ENCODE data around the gene SMTN. TPM values are rescaled to one million over a fixed set of nuclear protein-coding genes. Genes with fewer than 3 reads are reported as not detected.

SMTN gene
- total RNA-seq, 2 experiments from 2014 or later = 55.1 to 57.4 TPM

Other genes with a start within 250 kb of the SMTN start
- gene MORC2, start 112.5 kb upstream of the SMTN start, total RNA-seq = 10 to 100 TPM; 20.3 to 20.9 TPM
- gene TUG1, start 112.1 kb upstream of the SMTN start, total RNA-seq = 10 to 100 TPM; 35.6 to 38.3 TPM
- 10 to 100 TPM; 14.1 to 14.3 TPM for gene SELENOM, start 26.2 kb downstream of the SMTN start, total RNA-seq
- gene INPP5J, start 41.6 kb downstream of the SMTN start, total RNA-seq = under 1 TPM in 1 of 2 experiments, not detected in 1; 0.14 TPM
- gene PLA2G3, start 59.2 kb downstream of the SMTN start, total RNA-seq = not detected
- gene RNF185, start 78.9 kb downstream of the SMTN start, total RNA-seq = 10 to 100 TPM; 17.9 to 21.6 TPM
- gene LIMK2, start 131.0 kb downstream of the SMTN start, total RNA-seq = 10 to 100 TPM; 42.0 to 44.7 TPM
- gene PIK3IP1, start 211.2 kb downstream of the SMTN start, total RNA-seq = 10 to 100 TPM; 18.8 to 19.1 TPM

Data from activated CD4-positive, alpha-beta memory T cell treated with anti-CD3 and anti-CD28 coated beads for 36 hours (primary cell).